ENCODE results near the gene LRP3.
"Not testable (repeated sequence)": the region's sequence is repeated elsewhere in the genome, so short reads cannot be mapped to it uniquely, and the experiment has no call there.

Gene LRP3
- total RNA-seq, result 0.10 to 0.13 reads per million in 2 donors

- no peak for DNase-seq
These were observed at the start of gene LRP3 for GRCh38 chr19:33193865-33194362. Gene LRP3 (plus strand): TSS chr19:33194330. CDS start chr19:33194786, 456 bp downstream.

GRCh38 chr19:33146209-33146608, 47.9 kb upstream of the LRP3 start:
- no peak for DNase-seq

- DNase-seq, result no peak
These were observed 46.6 kb upstream of the LRP3 start for GRCh38 chr19:33147538-33147937.

- DNase-seq, result no peak
These were observed 43.1 kb upstream of the LRP3 start for GRCh38 chr19:33150852-33151518.

GRCh38 chr19:33152176-33152575, 42.0 kb upstream of the LRP3 start:
- no peak for DNase-seq

GRCh38 chr19:33152625-33153024, 41.5 kb upstream of the LRP3 start:
- not testable (repeated sequence) for DNase-seq

- DNase-seq, result not testable (repeated sequence)
These were observed 39.8 kb upstream of the LRP3 start for GRCh38 chr19:33154313-33154712.

GRCh38 chr19:33156334-33156733, 37.8 kb upstream of the LRP3 start:
- DNase-seq, result no peak

DNA sequence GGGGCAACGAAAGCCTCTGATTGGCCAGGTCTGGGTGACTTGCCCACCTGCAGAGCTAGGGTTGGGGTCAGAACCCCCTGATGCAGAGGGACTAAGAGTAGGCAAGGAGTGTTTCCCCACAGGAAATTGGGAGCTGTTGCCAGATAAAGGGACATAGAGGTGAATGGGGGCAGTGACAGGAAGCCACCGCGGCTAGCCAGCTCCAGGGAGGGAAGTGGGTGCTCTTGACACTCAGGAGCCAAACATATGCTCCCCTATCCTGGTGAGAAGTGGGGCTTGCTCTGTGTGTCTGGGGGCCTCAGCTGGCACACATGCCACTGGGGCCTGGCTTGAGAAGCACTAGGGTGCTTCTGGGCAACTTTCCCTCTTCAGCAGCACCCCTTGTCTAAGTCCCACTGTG, 36.2 kb upstream of the LRP3 start:
- no peak for DNase-seq

- DNase-seq, result no peak
These were observed 35.8 kb upstream of the LRP3 start for GRCh38 chr19:33158365-33158764.

DNA sequence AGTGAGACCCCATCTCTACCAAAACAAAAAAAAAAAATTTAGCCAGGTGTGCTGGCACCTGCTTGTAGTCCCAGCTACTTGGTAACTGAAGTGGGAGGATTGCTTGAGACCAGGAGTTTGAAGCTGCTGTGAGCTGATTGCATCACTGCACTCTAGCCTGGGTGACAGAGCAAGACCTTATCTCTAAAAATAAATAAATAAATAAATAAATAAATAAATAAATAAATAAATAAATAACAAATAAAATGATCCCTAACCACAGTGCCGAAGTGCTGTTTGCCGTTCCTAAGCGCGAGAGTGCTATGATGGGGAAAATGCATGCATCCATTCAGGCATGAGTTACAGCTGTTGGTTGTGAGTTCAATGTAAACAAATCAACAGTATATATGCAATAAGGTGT, 35.0 kb upstream of the LRP3 start:
- DNase-seq, result no peak

- no peak for DNase-seq
These were observed 34.2 kb upstream of the LRP3 start for GRCh38 chr19:33159893-33160292.

DNA sequence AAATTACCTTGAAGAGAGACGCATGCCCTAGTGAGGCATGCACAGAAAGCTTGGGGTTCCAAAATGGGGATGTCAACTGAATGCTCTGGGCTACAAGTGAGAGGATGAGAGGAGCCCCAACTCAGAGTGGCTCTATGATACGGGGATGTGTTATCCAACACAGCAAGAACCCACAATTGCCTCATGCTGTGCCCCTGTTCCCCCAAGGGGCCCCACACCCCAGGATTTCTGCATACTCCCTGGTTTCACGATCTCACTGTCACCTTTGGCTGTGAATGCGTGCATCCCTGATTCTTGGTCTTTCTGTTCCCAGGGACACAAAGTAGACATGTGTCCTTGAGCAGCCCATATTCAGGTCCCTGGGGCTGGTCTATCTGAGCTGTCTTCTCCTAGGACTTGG, 32.9 kb upstream of the LRP3 start:
- DNase-seq, result no peak

- DNase-seq, result no peak
These were observed 30.6 kb upstream of the LRP3 start for GRCh38 chr19:33163481-33163880.

DNA sequence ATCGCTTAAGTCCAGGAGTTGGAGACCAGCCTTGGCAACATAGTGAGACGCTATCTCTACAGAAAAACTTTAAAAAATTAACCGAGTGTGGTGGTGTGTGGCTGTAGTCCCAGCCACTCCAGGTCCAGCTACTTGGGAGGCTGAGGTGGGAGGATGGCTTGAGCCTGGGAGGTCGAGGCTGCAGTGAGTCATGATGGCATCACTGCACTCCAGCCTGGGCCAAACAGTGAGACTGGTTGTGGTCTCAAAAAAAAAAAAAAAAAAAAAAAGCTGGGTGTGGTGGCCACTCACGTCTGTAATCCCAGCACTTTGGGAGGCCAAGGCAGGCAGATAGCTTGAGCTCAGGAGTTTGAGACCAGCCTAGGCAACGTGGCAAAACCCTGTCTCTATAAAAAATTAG, 28.1 kb upstream of the LRP3 start:
- DNase-seq, result not testable (repeated sequence)

GRCh38 chr19:33167438-33167837, 26.7 kb upstream of the LRP3 start:
- no peak for DNase-seq

DNA sequence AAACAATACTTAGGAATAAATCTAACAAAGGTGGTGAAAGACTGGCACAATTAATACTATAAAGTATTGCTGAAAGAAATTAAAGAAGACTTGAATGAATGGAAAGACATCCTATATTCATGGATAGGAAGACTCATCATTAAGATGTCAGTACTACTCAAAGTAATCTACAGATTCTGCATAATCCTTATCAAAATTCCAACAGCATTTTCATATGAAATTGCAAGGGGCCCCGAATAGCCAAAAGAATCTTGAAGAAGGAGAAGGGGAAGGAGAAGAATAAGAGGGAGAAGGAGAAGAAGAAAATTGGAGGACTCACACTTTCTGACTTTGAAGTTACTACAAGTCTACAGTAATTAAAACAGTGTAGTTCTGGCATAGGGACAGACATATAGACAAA, 25.6 kb upstream of the LRP3 start:
- DNase-seq, result no peak

DNA sequence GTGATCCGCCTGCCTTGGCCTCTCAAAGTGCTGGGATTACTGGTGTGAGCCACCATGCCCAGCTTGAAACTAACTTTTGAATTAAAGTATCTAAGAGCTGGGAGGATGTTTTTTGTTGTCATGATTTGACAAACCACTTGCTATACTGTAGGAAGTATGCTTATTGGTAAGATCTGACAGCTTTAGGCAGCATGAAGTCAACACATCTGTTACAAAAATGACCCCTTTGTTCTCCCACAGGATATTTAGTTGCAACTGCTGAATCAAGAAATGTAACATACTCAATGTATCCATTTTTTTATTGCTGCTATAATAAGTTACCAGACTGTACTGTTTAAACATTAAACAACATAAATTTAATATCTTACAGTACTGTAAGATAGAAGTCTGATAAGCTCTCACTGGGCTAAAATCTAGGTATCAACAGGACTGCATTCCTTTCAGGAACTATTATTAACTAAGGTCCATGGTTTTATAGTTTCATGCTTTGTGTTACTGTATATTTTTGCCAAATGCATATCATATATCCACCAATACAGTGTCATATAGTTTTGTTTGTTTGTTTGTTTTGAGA, 22.8 kb upstream of the LRP3 start:
- DNase-seq, result no peak

DNA sequence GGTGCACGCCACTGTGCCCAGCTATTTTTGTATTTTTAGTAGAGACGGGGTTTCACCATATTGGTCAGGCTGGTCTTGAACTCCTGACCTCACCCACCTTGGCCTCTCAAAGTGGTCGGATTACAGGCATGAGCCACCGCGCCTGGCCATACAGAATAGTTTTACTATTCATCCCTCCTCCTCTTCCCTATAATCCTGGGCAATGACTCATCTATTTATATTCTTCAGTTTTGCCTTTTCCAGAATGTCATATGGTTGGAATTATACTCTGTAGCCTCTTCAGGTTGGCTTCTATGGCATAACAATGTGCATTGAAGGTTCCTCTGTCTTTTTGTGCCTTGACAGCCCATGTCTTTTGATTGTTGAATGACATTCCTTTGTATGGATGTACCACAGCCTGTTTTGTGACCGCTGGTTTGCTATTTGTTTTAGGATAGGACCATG, 22.2 kb upstream of the LRP3 start:
- DNase-seq, result no peak

DNA sequence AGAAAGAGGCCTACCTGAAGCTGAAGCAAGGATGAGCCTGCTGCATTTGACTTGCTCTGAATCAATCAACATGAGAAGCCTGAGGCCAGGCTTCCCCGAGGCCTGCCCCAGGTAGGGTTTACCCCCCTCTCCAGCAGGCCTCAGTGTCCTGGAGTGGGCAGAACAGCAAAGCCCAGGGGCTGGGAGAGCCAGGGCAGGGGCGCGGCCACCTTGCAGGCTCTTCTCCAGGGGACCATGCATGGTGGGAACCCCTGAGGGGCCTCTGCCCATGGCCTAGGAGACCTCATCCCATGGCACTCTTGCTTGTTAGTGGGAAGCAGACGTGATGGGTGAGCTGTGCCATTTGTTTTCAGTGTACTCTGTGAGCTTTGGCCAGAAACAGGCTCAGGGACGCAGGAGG, 19.9 kb upstream of the LRP3 start:
- DNase-seq, result no peak

DNA sequence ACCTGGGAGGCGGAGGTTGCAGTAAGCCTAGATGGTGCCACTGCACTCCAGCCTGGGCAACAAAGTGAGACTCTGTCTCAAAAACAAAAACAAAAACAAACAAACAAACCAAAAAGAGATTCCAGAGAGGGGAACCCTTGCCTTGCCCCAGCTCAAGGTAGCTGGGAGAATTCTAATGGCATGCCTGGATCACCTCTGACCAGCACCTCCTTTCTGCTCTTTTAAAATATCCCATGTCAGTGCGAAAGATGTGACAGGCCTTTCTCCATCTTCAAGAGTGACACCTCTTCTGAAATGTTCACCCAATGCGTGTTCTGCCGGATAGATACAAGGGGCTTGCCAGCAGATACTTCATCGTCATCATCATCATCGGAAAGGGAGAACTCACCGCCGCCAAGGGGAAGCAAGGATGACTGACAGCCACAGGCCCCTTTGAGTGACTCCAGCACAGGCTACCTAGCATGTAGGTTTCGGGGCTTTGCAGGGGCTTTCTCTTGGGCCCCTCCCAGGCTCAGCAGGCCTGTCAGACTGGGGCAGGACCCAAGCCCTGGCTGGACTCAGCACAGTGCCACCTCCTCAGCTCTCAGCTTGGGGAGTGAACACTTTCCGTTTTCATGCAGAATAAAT, 18.9 kb upstream of the LRP3 start:
- no peak for DNase-seq

- no peak for DNase-seq
These were observed 18.1 kb upstream of the LRP3 start for GRCh38 chr19:33175886-33176669.

DNA sequence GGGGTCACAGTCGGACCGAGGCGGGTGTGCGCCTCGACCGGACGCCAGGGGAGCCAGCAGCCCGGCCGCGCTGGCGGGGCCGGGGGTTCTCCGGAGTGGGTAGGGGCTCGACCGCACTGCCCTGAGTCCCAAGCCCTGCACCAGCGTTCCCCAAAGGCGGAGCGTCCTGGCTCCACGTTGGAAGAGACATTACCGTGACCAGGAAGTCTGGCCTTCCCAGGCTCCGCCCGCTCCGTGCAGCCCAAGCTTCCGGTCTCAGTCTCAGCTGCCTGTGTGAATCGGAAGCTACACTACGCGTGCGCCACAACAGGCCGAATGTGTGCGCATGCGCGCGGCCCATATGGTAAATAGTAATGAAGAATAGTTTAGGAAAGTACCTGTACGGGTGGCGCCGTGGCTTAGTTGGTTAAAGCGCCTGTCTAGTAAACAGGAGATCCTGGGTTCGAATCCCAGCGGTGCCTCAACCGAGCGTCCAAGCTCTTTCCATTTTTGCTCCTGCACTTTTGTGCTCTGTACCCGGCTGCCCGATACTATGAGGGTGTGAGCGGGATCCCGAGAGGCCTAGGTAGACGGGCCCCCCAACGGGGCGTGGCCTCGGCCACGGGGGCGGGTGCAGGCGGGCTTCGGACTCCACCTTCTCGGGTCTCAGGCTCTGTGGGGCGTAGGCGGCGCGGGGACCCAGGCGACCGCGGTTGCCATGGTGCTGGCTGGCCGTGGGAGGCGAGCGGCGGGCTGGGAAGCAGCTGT, 17.3 kb upstream of the LRP3 start:
- peak; percentile 84 for DNase-seq
